Activated naive CD4-positive, alpha-beta T cell treated with anti-CD3 and anti-CD28 coated beads for 36 hours (primary cell): ENCODE data around the gene FAM228B. TPM values are rescaled to one million over a fixed set of nuclear protein-coding genes. Genes with fewer than 3 reads are reported as not detected.

Experiments used
- CTCF ChIA-PET: fragments of 350-600 bp; sonication (Branson Sonifier 250); formaldehyde crosslinking; loops from one replicate; lab custom pipeline; 2021; ENCODE audit warnings: antibody characterized with exemption; lab: Charles Lee
- DNase-seq: peaks from one replicate; pipeline ENCODE4 v3.0.0-alpha.2; 2020
- H3K27ac Mint-ChIP-seq: one replicate; pipeline ENCODE4 v1.8.0; 2021; ENCODE audit warnings: mild to moderate bottlenecking, mixed read lengths
- H3K27me3 Mint-ChIP-seq: one replicate; pipeline ENCODE4 v1.8.0; 2021; ENCODE audit warnings: low read depth, mixed read lengths
- H3K36me3 Mint-ChIP-seq: one replicate; pipeline ENCODE4 v1.8.0; 2021; ENCODE audit warnings: low read depth, mixed read lengths
- H3K4me1 Mint-ChIP-seq: one replicate; pipeline ENCODE4 v1.8.0; 2021; ENCODE audit warnings: low read depth, mixed read lengths
- H3K4me3 Mint-ChIP-seq: one replicate; pipeline ENCODE4 v1.8.0; 2021; ENCODE audit warnings: mild to moderate bottlenecking, moderate library complexity, mixed read lengths
- H3K9me3 Mint-ChIP-seq: one replicate; pipeline ENCODE4 v1.8.0; 2021; ENCODE audit warnings: mixed read lengths
- intact Hi-C: fragments of 100-400 bp; cut with micrococcal nuclease; formaldehyde crosslinking; loops from one replicate; pipeline ENCODE4 v1.15.1; 2023
- total RNA-seq, 2 experiments: library from RNA; stranded (reverse); gene quantifications; one replicate each; pipeline ENCODE4 v1.2.3, GENCODE V29; 2021

FAM228B gene
- total RNA-seq, 2 experiments from 2014 or later, result 3.6 to 4.1 TPM

DNA sequence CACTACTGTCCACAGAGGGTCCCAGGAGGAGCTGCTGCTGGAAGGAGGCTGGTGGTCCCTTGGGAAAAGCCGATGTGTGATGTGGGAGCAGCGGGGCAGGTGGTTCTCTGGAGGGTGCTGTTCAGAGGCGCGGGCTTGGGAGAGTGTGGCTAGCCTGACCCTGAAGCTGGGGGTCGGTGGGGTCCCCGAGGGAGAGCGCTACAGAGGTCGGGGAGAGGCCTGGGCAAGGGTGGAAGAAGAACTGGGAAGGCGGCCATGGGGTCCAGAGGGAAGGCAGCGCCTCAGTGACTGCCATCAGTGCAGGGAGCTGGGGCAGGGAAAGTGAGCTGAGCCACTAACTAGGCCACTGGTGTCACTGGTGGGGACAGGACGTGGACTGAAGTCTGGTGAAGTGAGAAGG, 84.1 kb downstream of the FAM228B start:
- Mint-ChIP-seq H3K9me3 (no peaks in the 10 kb centered on the region), H3K36me3 (peaks cover 45% of the 10 kb centered on the region), H3K4me1 (no peaks in the 10 kb centered on the region), H3K27ac (no peak overlapping the region), H3K27me3 (no peaks in the 10 kb centered on the region), H3K4me3 (no peak overlapping the region)
- no peak for DNase-seq
- CTCF ChIA-PET, result interaction anchor here (1.5 kb wide), 1 partner anchor 383 kb away, joined by 9 read pairs; no protein-coding TSS in a partner anchor
- intact Hi-C loops, result no loop called here

DNA sequence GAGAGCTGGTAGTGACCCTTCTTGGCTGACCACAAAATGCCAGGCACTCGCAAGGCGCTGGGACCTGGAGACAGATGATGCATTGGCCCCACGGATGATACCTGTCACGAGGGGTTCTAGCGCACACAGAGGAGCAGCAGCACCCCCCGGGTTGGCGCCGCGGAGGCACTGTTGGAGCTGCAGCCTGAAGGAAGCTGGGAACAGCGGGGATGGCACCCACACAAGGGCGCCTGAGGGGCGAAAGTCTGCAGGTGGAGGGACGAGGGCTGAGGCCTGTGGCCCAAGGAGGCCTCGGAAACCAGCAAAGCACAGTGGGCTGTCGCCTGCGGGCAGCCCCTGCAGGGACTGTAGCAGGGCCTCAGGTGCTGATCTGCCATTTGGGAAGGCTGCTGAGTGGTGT, 85.2 kb downstream of the FAM228B start:
- H3K27ac Mint-ChIP-seq, result no peak overlapping the region
- H3K4me1 Mint-ChIP-seq, result no peaks in the 10 kb centered on the region
- DNase-seq, result no peak
- no peaks in the 10 kb centered on the region for H3K9me3 Mint-ChIP-seq
- H3K36me3 Mint-ChIP-seq, result peaks cover 46% of the 10 kb centered on the region
- H3K4me3 Mint-ChIP-seq, result no peak overlapping the region
- intact Hi-C loops, result no loop called here
- CTCF ChIA-PET, result interaction anchor here (1.5 kb wide), 1 partner anchor 385 kb away, joined by 9 read pairs; no protein-coding TSS in a partner anchor
- H3K27me3 Mint-ChIP-seq, result no peaks in the 10 kb centered on the region

DNA sequence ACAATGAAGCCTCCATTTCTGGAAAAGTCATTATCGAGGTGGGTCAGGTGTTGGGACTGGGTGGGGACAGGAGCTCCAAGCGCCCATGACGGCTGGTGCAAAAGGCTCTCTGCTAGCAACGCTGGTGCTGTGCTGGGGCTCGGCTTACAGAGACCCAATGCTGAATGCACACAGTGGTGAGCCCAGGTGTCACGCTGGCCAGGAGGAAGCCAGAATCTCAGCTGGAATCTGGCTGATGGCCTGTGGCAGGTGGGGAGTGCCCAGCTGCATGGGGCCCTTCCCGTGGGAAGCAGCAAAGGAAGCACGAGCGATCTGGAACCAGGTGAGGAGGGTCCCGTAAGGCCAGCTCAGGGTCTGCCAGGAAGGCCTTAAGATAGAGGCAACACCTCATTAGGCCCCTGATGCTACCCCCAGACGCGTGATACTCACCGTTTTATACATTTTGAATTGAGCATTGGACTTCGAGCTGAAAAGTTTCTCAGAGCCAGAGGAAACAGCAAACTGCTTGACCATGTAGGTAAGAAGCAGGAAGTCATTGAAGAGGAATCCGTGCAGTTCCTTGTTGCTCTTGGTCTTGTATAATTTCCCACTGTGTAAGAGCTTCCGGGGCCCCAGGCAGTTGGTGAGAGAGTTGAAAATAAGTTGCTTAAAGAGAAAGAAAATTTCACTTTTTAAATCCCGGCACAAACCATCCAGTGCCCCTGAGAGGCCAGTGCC, 86.3 kb downstream of the FAM228B start:
- CTCF ChIA-PET, result no interaction called here
- H3K27me3 Mint-ChIP-seq, result no peaks in the 10 kb centered on the region
- H3K36me3 Mint-ChIP-seq, result peaks cover 39% of the 10 kb centered on the region
- H3K4me1 Mint-ChIP-seq, result no peaks in the 10 kb centered on the region
- DNase-seq, result no peak
- no peak overlapping the region for H3K27ac Mint-ChIP-seq
- H3K9me3 Mint-ChIP-seq, result no peaks in the 10 kb centered on the region
- intact Hi-C loops, result no loop called here
- no peak overlapping the region for H3K4me3 Mint-ChIP-seq

DNA sequence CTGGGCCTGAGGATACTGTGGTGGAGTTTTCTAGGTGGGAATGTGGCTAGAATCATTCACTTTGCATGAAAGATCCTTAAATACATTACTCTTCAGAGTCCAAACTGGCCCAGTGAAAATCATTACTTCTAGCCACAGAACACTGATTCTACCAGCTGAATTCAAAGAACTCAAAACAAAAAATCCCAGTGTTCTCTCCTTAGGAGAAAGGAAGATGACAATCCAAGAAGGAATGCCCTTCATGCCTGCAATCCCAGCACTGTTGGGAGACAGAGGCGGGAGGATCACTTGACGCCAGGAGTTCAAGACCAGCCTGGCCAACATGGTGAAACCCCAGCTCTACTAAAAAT, 86.8 kb downstream of the FAM228B start:
- H3K27ac Mint-ChIP-seq, result no peak overlapping the region
- H3K36me3 Mint-ChIP-seq, result peaks cover 40% of the 10 kb centered on the region
- CTCF ChIA-PET, result interaction anchor here (0.6 kb wide), 1 partner anchor 271 kb away, joined by 3 read pairs; no protein-coding TSS in a partner anchor
- intact Hi-C loops, result no loop called here
- no peaks in the 10 kb centered on the region for H3K27me3 Mint-ChIP-seq
- H3K9me3 Mint-ChIP-seq, result no peaks in the 10 kb centered on the region
- H3K4me3 Mint-ChIP-seq, result no peak overlapping the region
- H3K4me1 Mint-ChIP-seq, result peaks cover 2% of the 10 kb centered on the region
- no peak for DNase-seq

DNA sequence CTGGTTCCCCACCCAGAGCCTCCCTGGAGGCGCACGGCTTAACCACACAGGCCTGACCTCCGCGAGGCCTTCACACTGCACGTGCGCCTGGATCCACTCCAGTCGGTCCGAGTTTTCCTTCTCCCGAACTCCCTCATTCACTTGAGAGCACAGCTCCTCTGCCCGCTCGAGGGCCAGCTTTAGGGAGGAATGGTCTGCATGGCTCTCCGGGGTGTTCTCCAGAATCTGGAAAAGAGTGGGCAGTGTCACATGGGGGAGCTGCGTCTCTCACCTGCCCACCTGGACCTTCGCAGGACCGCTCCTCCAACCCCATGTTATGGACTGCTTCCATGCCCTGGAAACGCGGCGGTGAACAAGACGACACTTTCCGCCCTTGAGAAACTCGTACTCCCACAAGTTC, 87.5 kb downstream of the FAM228B start:
- intact Hi-C loops, result no loop called here
- CTCF ChIA-PET, result interaction anchor here (0.6 kb wide), 1 partner anchor 272 kb away, joined by 3 read pairs; no protein-coding TSS in a partner anchor
- Mint-ChIP-seq H3K27ac (no peak overlapping the region), H3K9me3 (no peaks in the 10 kb centered on the region), H3K4me1 (peaks cover 4% of the 10 kb centered on the region), H3K4me3 (no peak overlapping the region), H3K27me3 (no peaks in the 10 kb centered on the region), H3K36me3 (peaks cover 39% of the 10 kb centered on the region)
- DNase-seq, result no peak

DNA sequence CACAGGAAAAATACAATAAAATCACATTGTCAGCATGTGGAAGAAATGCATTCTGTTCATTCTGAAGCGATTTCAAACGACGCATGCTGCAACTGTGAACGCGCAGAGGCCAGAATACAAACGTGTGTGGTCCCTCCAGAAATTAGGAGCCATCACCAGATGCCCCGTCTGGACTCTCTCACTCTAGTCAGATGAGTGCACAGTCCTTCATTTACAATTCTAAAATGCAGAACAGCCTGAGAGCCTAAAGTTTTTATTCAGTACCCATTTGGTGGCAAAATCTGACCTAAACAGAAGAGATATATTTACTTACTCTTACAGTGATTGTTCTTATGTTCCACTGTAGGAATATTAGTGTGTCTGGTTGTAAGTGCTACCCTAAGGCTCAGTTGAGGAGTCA, 88.1 kb downstream of the FAM228B start:
- no peak for DNase-seq
- Mint-ChIP-seq H3K4me3 (no peak overlapping the region), H3K36me3 (peaks cover 45% of the 10 kb centered on the region), H3K27ac (no peak overlapping the region), H3K4me1 (peaks cover 4% of the 10 kb centered on the region), H3K27me3 (no peaks in the 10 kb centered on the region), H3K9me3 (no peaks in the 10 kb centered on the region)
- CTCF ChIA-PET, result interaction anchor here (0.7 kb wide), 1 partner anchor 198 kb away, joined by 3 read pairs; no protein-coding TSS in a partner anchor
- intact Hi-C loops, result no loop called here

DNA sequence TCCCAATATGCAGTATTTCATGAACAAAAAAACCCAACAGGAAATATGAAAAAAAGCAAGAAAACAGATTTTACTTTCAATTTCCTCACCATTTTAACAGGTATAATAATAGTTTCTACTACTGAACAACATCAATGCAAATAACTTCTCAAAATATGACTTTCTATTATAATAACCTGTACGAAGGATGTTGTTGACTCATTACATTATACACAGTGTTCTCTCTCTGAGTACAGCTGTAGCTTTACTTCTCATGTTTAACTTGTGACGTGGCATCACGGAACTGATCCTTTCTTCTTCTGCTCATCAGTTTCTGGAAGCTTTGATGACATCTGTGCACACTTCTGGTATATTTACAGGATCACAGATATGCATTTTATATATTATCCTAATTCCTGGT, 91.6 kb downstream of the FAM228B start:
- Mint-ChIP-seq H3K27me3 (no peaks in the 10 kb centered on the region), H3K27ac (no peak overlapping the region), H3K36me3 (peaks cover 22% of the 10 kb centered on the region), H3K4me1 (peaks cover 4% of the 10 kb centered on the region), H3K9me3 (no peaks in the 10 kb centered on the region), H3K4me3 (no peak overlapping the region)
- CTCF ChIA-PET, result interaction anchor here (1.5 kb wide), 1 partner anchor 10 kb away, joined by 3 read pairs; no protein-coding TSS in a partner anchor
- intact Hi-C loops, result no loop called here
- DNase-seq, result peak; percentile 48

Other genes starting within 250 kb of the FAM228B start
- 10 to 100 TPM; 12.9 to 15.4 TPM for gene ATAD2B, start 196.3 kb upstream of the FAM228B start, total RNA-seq
- gene UBXN2A, start 183.0 kb upstream of the FAM228B start, total RNA-seq, result 1 to 10 TPM; 7.6 to 7.7 TPM
- under 1 TPM; 0.15 to 0.24 TPM for gene MFSD2B, start 113.4 kb upstream of the FAM228B start, total RNA-seq
- 10 to 100 TPM; 17.6 to 21.1 TPM for gene WDCP, start 76.1 kb upstream of the FAM228B start, total RNA-seq
- under 1 TPM in 1 of 2 experiments, not detected in 1; 0.35 TPM for gene FKBP1B, start 73.7 kb upstream of the FAM228B start, total RNA-seq
- 100 to 1,000 TPM; 151 to 164 TPM for gene SF3B6, start 47.1 kb upstream of the FAM228B start, total RNA-seq
- gene TP53I3, start 38.6 kb upstream of the FAM228B start, total RNA-seq, result under 1 TPM; 0.60 to 0.81 TPM
- under 1 TPM in 1 of 2 experiments, not detected in 1; 0.32 TPM for gene PFN4, start 135 bp upstream of the FAM228B start, total RNA-seq
- gene FAM228A, start 51.6 kb downstream of the FAM228B start, total RNA-seq, result under 1 TPM in 1 of 2 experiments, not detected in 1; 0.26 TPM
- 10 to 100 TPM; 46.1 to 46.7 TPM for gene ITSN2, start 237.1 kb downstream of the FAM228B start, total RNA-seq